Colonic mucosa (tissue), 4 donors: ENCODE data around the gene NALCN. TPM values are rescaled to one million over a fixed set of nuclear protein-coding genes. Genes with fewer than 3 reads are reported as not detected.

Experiments used
- DNase-seq: peaks from one replicate; pipeline ENCODE4 v3.0.0-alpha.2; 2020
- H3K27ac ChIP-seq: fragments of 200-600 bp; one replicate; pipeline ENCODE4 v1.8.0; 2021
- H3K27me3 ChIP-seq: fragments of 200-600 bp; one replicate; pipeline ENCODE4 v1.8.0; 2021
- H3K36me3 ChIP-seq: fragments of 200-600 bp; one replicate; pipeline ENCODE4 v1.8.0; 2021
- H3K4me1 ChIP-seq: fragments of 200-600 bp; one replicate; pipeline ENCODE4 v1.8.0; 2021; ENCODE audit warnings: mild to moderate bottlenecking
- H3K4me3 ChIP-seq: fragments of 200-600 bp; one replicate; pipeline ENCODE4 v1.8.0; 2021
- H3K9ac ChIP-seq, 2 donors: one replicate each; pipeline ENCODE4 v1.7.0; 2013; ENCODE audit warnings: control low read depth in 2 of 2, low read depth in 2 of 2, low read length in 2 of 2
- H3K9me3 ChIP-seq: fragments of 200-600 bp; one replicate; pipeline ENCODE4 v1.8.0; 2021
- CTCF ChIP-seq: fragments of 200-600 bp; IDR thresholded peaks from one replicate; pipeline ENCODE4 v1.8.0; 2022; ENCODE audit warnings: antibody characterized with exemption, mild to moderate bottlenecking
- intact Hi-C: fragments of 100-400 bp; cut with DNase I; formaldehyde crosslinking; loops from one replicate; pipeline ENCODE4 v1.14.1; 2022
- total RNA-seq, 2 donors: library from RNA; stranded (reverse); fragmentation: NEBNext Ultra II Directional in 1 of 2; extraction: Animal tissue kit (Norgen Biotek cat#: 25700) in 1 of 2; gene quantifications; one replicate each; pipeline ENCODE4 v1.2.1, GENCODE V29; 2021
- donor health status: healthy.
- donor health status: DM: no; HTN: no; CAD: no.
- donor health status: DM: no; HTN: no; CAD: no.

Gene NALCN
- total RNA-seq, 2 donors from 2014 or later: 0.22 to 0.27 TPM

- no peaks in the 10 kb centered on the region for H3K36me3 ChIP-seq
- no peak overlapping the region for H3K9ac ChIP-seq
- no peak for DNase-seq
- no peak overlapping the region for H3K27ac ChIP-seq
- H3K9me3 ChIP-seq: no peaks in the 10 kb centered on the region
- no peaks in the 10 kb centered on the region for H3K4me1 ChIP-seq
- TF ChIP-seq CTCF: no peak
- H3K4me3 ChIP-seq: no peak overlapping the region
- intact Hi-C loops: no loop called here
- H3K27me3 ChIP-seq: no peaks in the 10 kb centered on the region
These were observed 317.4 kb downstream of the NALCN start for GRCh38 chr13:101098873-101099272.

- Histone ChIP-seq H3K9ac (no peak overlapping the region), H3K4me3 (no peak overlapping the region), H3K4me1 (no peaks in the 10 kb centered on the region), H3K27me3 (no peaks in the 10 kb centered on the region), H3K36me3 (no peaks in the 10 kb centered on the region), H3K27ac (no peak overlapping the region), H3K9me3 (no peaks in the 10 kb centered on the region)
- intact Hi-C loops: no loop called here
- DNase-seq: no peak
- no peak for TF ChIP-seq CTCF
These were observed 323.3 kb downstream of the NALCN start for GRCh38 chr13:101092985-101093384.

- Histone ChIP-seq H3K4me3 (no peak overlapping the region), H3K4me1 (no peaks in the 10 kb centered on the region), H3K27me3 (no peaks in the 10 kb centered on the region), H3K9me3 (no peaks in the 10 kb centered on the region), H3K36me3 (no peaks in the 10 kb centered on the region), H3K27ac (no peak overlapping the region), H3K9ac (no peak overlapping the region)
- TF ChIP-seq CTCF: no peak
- intact Hi-C loops: no loop called here
- DNase-seq: no peak
These were observed 326.0 kb downstream of the NALCN start for GRCh38 chr13:101090287-101090686.

GRCh38 chr13:101085551-101085950, 330.8 kb downstream of the NALCN start:
- Histone ChIP-seq H3K9me3 (no peaks in the 10 kb centered on the region), H3K9ac (no peak overlapping the region), H3K27me3 (no peaks in the 10 kb centered on the region), H3K4me3 (no peak overlapping the region), H3K27ac (no peak overlapping the region), H3K4me1 (no peaks in the 10 kb centered on the region), H3K36me3 (no peaks in the 10 kb centered on the region)
- TF ChIP-seq CTCF: no peak
- intact Hi-C loops: no loop called here
- DNase-seq: no peak

- Histone ChIP-seq H3K36me3 (no peaks in the 10 kb centered on the region), H3K9me3 (no peaks in the 10 kb centered on the region), H3K9ac (no peak overlapping the region), H3K27ac (no peak overlapping the region), H3K4me3 (no peak overlapping the region), H3K27me3 (no peaks in the 10 kb centered on the region), H3K4me1 (no peaks in the 10 kb centered on the region)
- intact Hi-C loops: no loop called here
- DNase-seq: no peak
- no peak for TF ChIP-seq CTCF
These were observed 333.9 kb downstream of the NALCN start for GRCh38 chr13:101082441-101082840.

GRCh38 chr13:101080616-101081015, 335.7 kb downstream of the NALCN start:
- H3K36me3 ChIP-seq: no peaks in the 10 kb centered on the region
- H3K4me1 ChIP-seq: no peaks in the 10 kb centered on the region
- intact Hi-C loops: no loop called here
- TF ChIP-seq CTCF: no peak
- no peak overlapping the region for H3K9ac ChIP-seq
- H3K27ac ChIP-seq: no peak overlapping the region
- no peak overlapping the region for H3K4me3 ChIP-seq
- H3K27me3 ChIP-seq: no peaks in the 10 kb centered on the region
- DNase-seq: no peak
- no peaks in the 10 kb centered on the region for H3K9me3 ChIP-seq
